ENCODE measurements around the gene B4GAT1.

Gene B4GAT1

GRCh38 chr11:66363187-66363601 lies 15.8 kb upstream of the B4GAT1 start:
- TF ChIP-seq CTCF (conservative IDR thresholded peaks at IDR 0.05; ENCODE audit: low read length) (no peak), EZH2phosphoT487 (IDR thresholded peaks at IDR 0.05; ENCODE audit: borderline replicate concordance) (no peak)
- Histone ChIP-seq H3K9me3 (ENCODE audit: insufficient read depth, low read depth, low read length) (no peaks in the 10 kb centered on the region), H4K20me1 (ENCODE audit: insufficient read depth, low read length, poor library complexity, severe bottlenecking) (no peaks in the 10 kb centered on the region), H3F3A (ENCODE audit: low read depth) (no peaks in the 10 kb centered on the region), H3K27me3 (ENCODE audit: insufficient read depth, low read length, poor library complexity, severe bottlenecking) (no peaks in the 10 kb centered on the region), H3K9me2 (replicated peaks; ENCODE audit: low read depth, low read length) (no peaks in the 10 kb centered on the region), H3K4me3 (ENCODE audit: low read length, poor library complexity, severe bottlenecking) (no peak overlapping the region), H3K4me2 (ENCODE audit: low read depth, low read length, poor library complexity, severe bottlenecking) (no peak overlapping the region), H2AFZ (ENCODE audit: low read length) (no peak overlapping the region), H3K79me2 (ENCODE audit: insufficient read depth, low read length) (no peaks in the 10 kb centered on the region), H3K36me3 (ENCODE audit: insufficient read depth, low read length) (no peaks in the 10 kb centered on the region), H3K4me1 (ENCODE audit: insufficient read depth, low read length, poor library complexity, severe bottlenecking) (no peaks in the 10 kb centered on the region), H3K9ac (ENCODE audit: low read depth, low read length, poor library complexity, severe bottlenecking) (no peak overlapping the region)

- no peaks in the 10 kb centered on the region for H3K9me2 ChIP-seq (replicated peaks; ENCODE audit: low read depth, low read length)
- H3F3A ChIP-seq (ENCODE audit: low read depth): no peaks in the 10 kb centered on the region
- H2AFZ ChIP-seq (ENCODE audit: low read length): no peak overlapping the region
- H3K9me3 ChIP-seq (ENCODE audit: insufficient read depth, low read depth, low read length): no peaks in the 10 kb centered on the region
- H3K4me1 ChIP-seq (ENCODE audit: insufficient read depth, low read length, poor library complexity, severe bottlenecking): no peaks in the 10 kb centered on the region
- no peaks in the 10 kb centered on the region for H3K36me3 ChIP-seq (ENCODE audit: insufficient read depth, low read length)
- H3K9ac ChIP-seq (ENCODE audit: low read depth, low read length, poor library complexity, severe bottlenecking): no peak overlapping the region
- H3K4me3 ChIP-seq (ENCODE audit: low read length, poor library complexity, severe bottlenecking): no peak overlapping the region
- H3K4me2 ChIP-seq (ENCODE audit: low read depth, low read length, poor library complexity, severe bottlenecking): no peak overlapping the region
- H3K27me3 ChIP-seq (ENCODE audit: insufficient read depth, low read length, poor library complexity, severe bottlenecking): no peaks in the 10 kb centered on the region
- no peaks in the 10 kb centered on the region for H4K20me1 ChIP-seq (ENCODE audit: insufficient read depth, low read length, poor library complexity, severe bottlenecking)
- TF ChIP-seq EZH2phosphoT487 (IDR thresholded peaks at IDR 0.05; ENCODE audit: borderline replicate concordance) (no peak), CTCF (conservative IDR thresholded peaks at IDR 0.05; ENCODE audit: low read length) (no peak)
- H3K79me2 ChIP-seq (ENCODE audit: insufficient read depth, low read length): no peaks in the 10 kb centered on the region
These were observed 15.2 kb upstream of the B4GAT1 start for GRCh38 chr11:66362481-66363147.

GRCh38 chr11:66361502-66361941 lies 14.1 kb upstream of the B4GAT1 start:
- Histone ChIP-seq H2AFZ (ENCODE audit: low read length) (no peak overlapping the region), H3F3A (ENCODE audit: low read depth) (no peaks in the 10 kb centered on the region), H3K9me3 (ENCODE audit: insufficient read depth, low read depth, low read length) (no peaks in the 10 kb centered on the region), H3K9me2 (replicated peaks; ENCODE audit: low read depth, low read length) (no peaks in the 10 kb centered on the region), H3K4me1 (ENCODE audit: insufficient read depth, low read length, poor library complexity, severe bottlenecking) (no peaks in the 10 kb centered on the region), H3K4me2 (ENCODE audit: low read depth, low read length, poor library complexity, severe bottlenecking) (no peak overlapping the region), H3K79me2 (ENCODE audit: insufficient read depth, low read length) (no peaks in the 10 kb centered on the region), H3K36me3 (ENCODE audit: insufficient read depth, low read length) (no peaks in the 10 kb centered on the region), H3K9ac (ENCODE audit: low read depth, low read length, poor library complexity, severe bottlenecking) (no peak overlapping the region), H3K27me3 (ENCODE audit: insufficient read depth, low read length, poor library complexity, severe bottlenecking) (no peaks in the 10 kb centered on the region), H3K4me3 (ENCODE audit: low read length, poor library complexity, severe bottlenecking) (no peak overlapping the region), H4K20me1 (ENCODE audit: insufficient read depth, low read length, poor library complexity, severe bottlenecking) (no peaks in the 10 kb centered on the region)
- no peak for TF ChIP-seq EZH2phosphoT487 (IDR thresholded peaks at IDR 0.05; ENCODE audit: borderline replicate concordance)
- TF ChIP-seq CTCF (conservative IDR thresholded peaks at IDR 0.05; ENCODE audit: low read length): no peak
